Measurements from ENCODE around the gene MAP3K2.

MAP3K2 gene

DNA sequence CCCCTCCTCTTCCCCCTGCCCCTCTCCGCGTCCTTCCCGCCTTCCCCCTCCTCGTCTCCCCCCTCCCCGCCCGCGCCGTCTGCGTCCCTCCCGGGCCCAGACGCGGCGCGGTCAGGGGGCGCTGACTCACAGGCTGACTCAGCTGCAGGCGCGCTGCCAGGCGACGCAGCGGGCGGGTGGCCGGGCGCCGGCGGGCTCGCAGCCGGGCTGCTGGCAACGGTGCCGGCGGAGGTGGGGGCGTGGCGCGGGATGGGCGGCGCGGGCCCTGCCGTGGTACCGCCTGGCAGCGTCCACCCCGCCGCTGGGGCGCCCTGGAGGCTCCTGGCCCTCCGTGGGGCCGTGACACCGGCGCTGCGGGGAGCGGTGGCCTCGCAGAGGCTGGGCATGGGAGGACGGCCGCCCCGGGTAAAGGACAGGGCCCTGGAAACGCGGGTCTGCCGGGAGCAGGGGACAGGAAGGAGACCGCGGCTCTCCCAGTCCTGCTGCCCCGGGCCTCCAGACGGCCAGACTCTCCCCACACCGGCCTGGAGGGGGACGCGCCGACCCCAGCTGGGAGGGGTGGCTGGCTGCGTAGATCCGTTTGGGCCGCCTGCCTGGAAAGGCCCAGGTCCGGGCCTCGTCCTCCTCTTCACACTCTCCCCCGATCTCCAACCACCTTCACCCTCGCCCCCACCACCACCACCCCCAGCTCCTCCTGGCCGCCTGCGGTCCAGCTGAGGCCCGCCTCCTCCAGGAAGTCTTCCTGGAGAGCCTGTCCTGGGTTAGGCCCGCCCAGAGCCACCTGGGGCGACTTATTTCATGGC is 20.4 kb upstream of the MAP3K2 start:
- peak; percentile 70 to 86 for DNase-seq (ENCODE audit: low read depth in 2 of 2, low spot score in 1 of 2)

DNA sequence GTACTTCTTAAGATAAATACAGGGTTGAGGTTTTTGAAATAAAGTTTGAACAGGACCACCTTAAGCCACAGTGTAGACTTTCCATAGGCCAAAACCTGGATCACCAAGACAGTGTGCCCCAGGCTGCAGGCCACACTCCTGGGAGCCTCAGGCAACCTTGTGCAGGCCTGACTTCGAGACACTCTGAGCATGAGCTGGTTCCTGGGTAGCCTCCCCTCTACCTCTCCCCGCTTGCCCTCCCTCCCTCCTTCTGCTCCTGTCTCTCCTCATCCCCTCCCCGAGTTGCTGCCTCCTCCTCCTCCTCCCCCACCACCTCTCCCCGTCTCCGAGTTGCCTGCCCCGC is 19.9 kb upstream of the MAP3K2 start:
- no peak for DNase-seq (ENCODE audit: low read depth in 2 of 2, low spot score in 1 of 2)

DNA sequence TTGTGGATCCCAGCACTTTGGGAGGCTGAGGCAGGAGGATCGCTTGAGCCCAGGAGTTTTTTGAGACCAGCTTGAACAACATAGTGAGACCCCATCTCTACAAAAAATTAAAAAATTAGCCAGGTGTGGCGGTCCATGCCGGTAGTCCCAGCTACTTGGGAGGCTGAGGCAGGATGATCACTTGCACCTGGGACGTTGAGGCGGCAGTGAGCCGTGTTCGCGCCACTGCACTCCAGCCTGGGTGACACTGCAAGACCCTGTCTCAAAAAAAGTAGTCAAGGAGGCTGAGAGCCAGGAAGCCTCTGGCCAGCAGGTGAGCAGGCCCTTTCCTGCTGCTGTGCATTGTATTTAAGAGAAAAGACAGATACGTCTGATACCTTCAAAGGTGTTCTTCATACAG is 19.3 kb upstream of the MAP3K2 start:
- DNase-seq (ENCODE audit: low read depth in 2 of 2, low spot score in 1 of 2): no peak

DNA sequence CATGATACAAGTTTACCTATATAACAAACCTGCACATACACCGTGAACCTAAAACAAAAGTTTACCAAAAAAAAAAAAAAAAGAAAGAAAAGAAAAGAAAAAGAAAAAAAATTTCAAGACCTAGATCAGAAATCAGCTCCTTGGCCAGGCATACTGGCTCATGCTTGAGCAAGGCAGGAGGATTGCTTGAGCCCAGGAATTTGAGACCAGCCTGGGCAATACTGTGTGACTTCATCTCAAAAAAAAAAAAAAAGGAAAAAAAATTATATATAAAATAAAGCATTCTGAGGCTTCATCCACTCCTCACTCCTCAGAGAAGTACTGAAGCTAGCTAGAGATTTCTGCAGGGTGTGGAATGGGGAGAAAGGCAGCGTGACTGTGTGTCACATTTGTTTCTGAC is 18.7 kb upstream of the MAP3K2 start:
- no peak for DNase-seq (ENCODE audit: low read depth in 2 of 2, low spot score in 1 of 2)

GRCh38 chr2:127405255-127405610 is 17.5 kb upstream of the MAP3K2 start:
- DNase-seq (ENCODE audit: low read depth in 2 of 2, low spot score in 1 of 2): no peak

GRCh38 chr2:127404466-127405254 is 16.9 kb upstream of the MAP3K2 start:
- DNase-seq (ENCODE audit: low read depth in 2 of 2, low spot score in 1 of 2): no peak

DNA sequence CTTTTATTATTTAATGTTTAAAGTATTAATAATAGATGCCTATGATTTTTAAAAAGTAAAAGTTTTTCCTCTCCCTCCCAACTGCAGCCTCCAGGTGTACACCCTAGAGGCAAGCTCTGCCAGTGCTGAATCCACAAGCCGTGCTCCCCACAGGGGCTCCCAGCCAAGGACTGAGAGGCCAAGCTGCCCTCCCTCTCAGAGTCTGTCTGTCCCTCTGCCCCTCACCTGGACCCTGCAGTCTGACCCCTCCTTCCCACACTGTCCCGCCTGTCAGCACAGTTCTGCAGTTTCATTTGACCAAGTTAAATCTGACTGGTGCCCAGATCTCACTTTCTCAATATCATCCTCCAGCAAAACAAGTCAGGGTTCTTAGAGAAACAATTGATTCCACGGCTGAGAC is 15.7 kb upstream of the MAP3K2 start:
- no peak for DNase-seq (ENCODE audit: low read depth in 2 of 2, low spot score in 1 of 2)

DNA sequence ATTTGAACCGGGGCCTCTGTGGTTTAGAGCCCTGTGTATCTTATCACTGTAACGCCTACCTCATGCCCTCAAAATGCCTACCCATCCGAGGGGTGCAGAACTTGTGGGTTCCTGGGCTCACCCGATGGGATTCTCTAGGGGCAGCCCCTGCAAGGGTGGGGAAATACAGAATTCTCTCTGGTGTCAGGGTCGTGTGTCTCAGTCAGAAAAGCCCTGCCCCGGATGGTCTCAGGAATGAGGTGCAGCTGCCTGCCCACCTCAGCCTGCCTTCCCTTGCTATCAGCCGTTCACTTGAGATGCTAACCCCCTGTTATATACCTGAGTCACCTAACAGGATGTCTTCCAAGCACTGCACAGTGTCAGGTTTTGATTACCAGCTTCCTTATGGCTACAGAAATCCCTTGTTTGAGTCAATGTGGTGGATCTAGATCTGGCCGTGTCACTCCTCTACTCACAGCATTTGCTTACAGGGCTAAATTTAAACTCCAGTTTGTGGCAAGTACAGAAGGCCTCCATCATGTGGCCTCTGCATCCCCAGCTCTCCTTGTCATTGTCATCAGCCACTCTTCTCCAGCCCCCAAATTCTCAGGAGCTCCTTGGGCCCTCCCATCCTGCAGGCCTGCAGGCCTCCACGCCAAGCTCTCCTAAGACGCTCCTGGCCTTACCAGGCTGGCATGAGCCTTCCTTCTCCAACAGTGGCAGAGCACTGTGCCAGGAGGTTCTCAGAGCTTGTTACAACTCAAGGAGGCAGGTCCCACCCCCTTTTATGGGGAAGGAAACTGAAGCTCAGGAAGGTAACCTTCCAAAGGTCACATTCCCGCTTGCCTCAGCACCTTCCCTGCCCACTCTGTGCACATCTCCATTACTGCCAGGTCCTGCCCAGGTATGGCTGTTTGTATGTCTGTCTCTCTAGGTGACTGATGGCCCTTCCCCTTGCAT is 14.3 kb upstream of the MAP3K2 start:
- no peak for DNase-seq (ENCODE audit: low read depth in 2 of 2, low spot score in 1 of 2)

GRCh38 chr2:127400897-127401756 is 13.4 kb upstream of the MAP3K2 start:
- no peak for DNase-seq (ENCODE audit: low read depth in 2 of 2, low spot score in 1 of 2)

GRCh38 chr2:127400533-127400896 is 12.7 kb upstream of the MAP3K2 start:
- no peak for DNase-seq (ENCODE audit: low read depth in 2 of 2, low spot score in 1 of 2)

DNA sequence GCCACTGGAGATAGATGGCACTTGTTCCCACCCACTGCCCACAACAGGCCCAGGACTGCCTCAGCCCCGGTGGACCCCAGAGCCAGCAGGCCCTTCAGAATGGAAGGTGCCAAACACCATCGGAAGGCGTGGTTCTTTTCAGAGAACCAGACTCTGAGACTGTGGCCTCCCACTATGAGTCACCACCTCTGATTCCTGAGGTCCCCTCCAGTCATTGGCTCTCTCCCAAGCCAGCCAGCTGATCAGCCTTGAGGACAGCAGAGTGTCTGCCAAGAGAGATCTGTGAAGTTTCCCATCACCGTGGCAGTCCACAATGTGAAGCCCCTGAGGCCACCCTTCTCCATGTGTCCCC is 10.4 kb upstream of the MAP3K2 start:
- no peak for DNase-seq (ENCODE audit: low read depth in 2 of 2, low spot score in 1 of 2)

GRCh38 chr2:127397568-127398238 is 9.9 kb upstream of the MAP3K2 start:
- no peak for DNase-seq (ENCODE audit: low read depth in 2 of 2, low spot score in 1 of 2)

DNA sequence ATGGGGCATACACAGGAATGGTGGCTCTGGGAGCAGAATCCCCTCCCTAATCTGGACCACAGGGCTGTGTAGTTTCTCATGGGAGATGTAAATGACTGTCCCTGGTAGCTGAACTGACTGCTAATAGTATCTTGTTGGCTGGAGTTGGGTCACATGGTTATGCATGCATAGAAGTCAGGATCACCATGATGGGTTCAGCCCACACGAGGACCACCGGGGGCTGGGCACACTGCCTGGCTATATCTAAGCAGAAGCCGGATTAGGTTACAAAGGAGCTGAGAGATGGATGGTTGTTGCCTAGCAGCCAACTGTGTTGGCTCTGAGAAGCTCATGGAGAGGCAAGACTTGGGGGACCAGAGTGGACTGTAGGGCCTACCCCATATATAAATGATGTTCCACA is 6.7 kb upstream of the MAP3K2 start:
- no peak for DNase-seq (ENCODE audit: low read depth in 2 of 2, low spot score in 1 of 2)

DNA sequence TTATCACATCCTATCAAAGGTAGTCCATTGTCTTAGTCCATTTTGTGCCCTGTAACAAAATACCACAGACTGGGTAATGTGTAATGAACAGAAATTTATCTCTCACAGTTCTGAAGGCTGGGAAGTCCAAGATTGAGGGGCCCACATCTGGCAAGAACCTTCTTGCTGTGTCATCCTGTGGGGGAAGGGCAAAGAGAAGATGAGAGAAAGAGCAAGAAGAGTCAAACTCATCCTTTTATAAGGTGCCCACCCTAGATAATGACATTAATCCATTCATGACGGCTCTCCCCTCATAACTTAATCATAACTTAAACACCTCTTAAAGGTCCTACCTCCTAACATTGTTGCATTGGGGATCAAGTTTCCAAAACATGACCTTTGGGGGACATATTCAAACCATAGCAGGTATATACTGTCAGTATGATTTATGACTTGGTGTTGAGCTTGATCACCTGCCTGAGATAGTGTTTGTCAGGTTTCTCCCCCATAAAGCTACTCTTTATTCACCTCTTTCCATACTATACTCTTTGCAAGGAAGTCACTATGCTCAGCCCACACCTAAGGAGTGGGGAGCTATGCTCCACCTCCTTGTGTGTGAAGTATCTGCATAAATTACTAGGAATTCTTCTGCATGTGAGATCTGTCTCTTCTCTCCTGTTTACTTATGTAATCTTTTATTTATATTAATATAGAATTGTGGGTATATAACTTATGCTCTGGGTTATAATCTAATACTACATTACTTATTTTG is 5.2 kb upstream of the MAP3K2 start:
- DNase-seq (ENCODE audit: low read depth in 2 of 2, low spot score in 1 of 2): no peak

DNA sequence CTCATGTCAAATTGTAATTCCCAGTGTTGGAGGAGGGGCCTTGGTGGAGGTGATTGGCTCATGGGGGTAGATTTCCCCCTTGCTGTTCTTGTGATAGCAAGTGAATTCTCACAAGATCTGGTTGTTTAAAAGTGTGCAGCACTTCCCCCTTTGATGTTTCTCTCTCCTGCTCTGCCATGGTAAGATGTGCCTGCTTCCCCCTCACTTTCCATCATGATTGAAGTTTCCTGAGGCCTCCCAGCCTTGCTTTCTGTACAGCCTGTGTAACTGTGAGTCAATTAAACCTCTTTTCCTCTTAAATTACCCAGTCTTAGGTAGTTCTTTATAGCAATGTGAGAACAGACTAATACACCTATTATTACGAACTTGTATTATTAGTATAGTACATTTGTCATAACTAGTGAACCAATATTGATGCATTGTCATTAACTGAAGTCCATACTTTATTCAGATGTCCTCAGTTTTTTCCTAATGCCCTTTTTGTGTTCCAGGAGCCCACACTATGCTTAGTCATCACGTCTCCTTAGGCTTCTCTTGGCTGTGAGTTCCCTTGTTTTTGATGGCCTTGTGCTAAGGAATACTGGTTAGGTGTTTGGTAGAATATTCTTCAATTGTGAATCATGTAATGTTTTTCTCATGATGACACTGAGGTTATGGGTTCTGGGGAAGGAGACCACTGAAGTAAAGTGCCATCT is 4.5 kb upstream of the MAP3K2 start:
- DNase-seq (ENCODE audit: low read depth in 2 of 2, low spot score in 1 of 2): no peak

- DNase-seq (ENCODE audit: low read depth in 2 of 2, low spot score in 1 of 2): no peak
These were observed 2.1 kb upstream of the MAP3K2 start for GRCh38 chr2:127389778-127390435.

GRCh38 chr2:127388423-127389164 is 819 bp upstream of the MAP3K2 start:
- DNase-seq (ENCODE audit: low read depth in 2 of 2, low spot score in 1 of 2): no peak
